ENCODE data around the gene DTD2.

The DTD2 gene

DNA sequence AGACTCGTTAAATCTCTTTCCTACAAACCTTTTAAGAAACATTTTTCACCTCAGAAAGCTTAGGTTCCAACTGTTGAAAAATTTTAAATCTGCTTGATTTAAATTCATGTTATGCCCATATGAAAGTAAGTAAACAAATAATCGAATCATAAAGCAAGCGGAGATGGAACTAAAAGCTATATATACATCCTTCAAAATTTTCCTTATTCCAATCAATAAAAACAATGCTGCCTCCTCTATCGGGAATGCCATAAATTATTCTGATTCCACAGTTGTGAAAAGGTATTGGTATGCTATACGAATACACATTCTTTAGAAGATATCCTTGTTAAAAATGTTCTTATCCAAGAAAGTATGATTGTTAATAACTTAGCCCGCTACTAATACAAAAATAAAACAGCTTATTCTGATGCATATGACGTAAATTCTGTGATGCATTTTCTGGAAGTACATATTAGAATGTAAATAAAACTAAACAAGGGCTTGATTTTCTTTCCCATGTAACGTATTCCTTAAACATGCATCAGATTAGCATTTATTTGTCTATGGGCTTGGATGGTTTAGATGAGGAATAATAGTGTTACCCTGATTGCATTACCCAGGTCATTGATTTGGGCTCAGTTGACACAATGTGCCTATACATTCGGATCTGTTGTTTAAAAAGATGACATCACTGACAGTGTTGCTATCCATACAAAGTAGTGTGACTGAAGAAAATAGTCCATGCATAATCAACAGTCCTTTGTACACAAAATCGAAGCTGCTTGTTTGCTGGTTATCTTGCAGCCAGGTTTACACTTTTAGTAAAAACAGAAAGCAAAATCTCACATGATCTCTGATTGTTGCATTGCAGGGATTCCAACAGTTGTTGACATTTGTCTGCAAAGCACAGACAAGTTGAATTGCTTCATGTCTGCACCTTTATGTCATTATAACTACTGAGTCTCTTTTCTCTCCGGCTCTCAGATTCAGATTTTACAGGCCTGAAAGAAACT lies 656 bp upstream of the DTD2 start:
- peak overlapping the region; percentile 87 for H3K4me3 ChIP-seq (ENCODE audit: low read length, poor library complexity, severe bottlenecking)
- no peaks in the 10 kb centered on the region for H3F3A ChIP-seq (ENCODE audit: low read depth)
- no peaks in the 10 kb centered on the region for H3K9me3 ChIP-seq (ENCODE audit: insufficient read depth, low read depth, low read length)
- H3K36me3 ChIP-seq (ENCODE audit: insufficient read depth, low read length): no peaks in the 10 kb centered on the region
- H3K27me3 ChIP-seq (ENCODE audit: insufficient read depth, low read length, poor library complexity, severe bottlenecking): no peaks in the 10 kb centered on the region
- peak overlapping the region; percentile 78 for H2AFZ ChIP-seq (ENCODE audit: low read length)
- H3K79me2 ChIP-seq (ENCODE audit: insufficient read depth, low read length): peaks cover 9% of the 10 kb centered on the region
- H3K9me2 ChIP-seq (replicated peaks; ENCODE audit: low read depth, low read length): no peaks in the 10 kb centered on the region
- H3K4me1 ChIP-seq (ENCODE audit: insufficient read depth, low read length, poor library complexity, severe bottlenecking): peaks cover 20% of the 10 kb centered on the region
- H3K4me2 ChIP-seq (ENCODE audit: low read depth, low read length, poor library complexity, severe bottlenecking): peak overlapping the region; percentile 70
- TF ChIP-seq CTCF (conservative IDR thresholded peaks at IDR 0.05; ENCODE audit: low read length) (peak; percentile 5; the same call in 1 of the 2 replicates), EZH2phosphoT487 (IDR thresholded peaks at IDR 0.05; ENCODE audit: borderline replicate concordance) (no peak)
- H4K20me1 ChIP-seq (ENCODE audit: insufficient read depth, low read length, poor library complexity, severe bottlenecking): no peaks in the 10 kb centered on the region
- peak overlapping the region; percentile 90 for H3K9ac ChIP-seq (ENCODE audit: low read depth, low read length, poor library complexity, severe bottlenecking)

- H3K9me2 ChIP-seq (replicated peaks; ENCODE audit: low read depth, low read length): no peaks in the 10 kb centered on the region
- H3K9ac ChIP-seq (ENCODE audit: low read depth, low read length, poor library complexity, severe bottlenecking): no peak overlapping the region
- no peaks in the 10 kb centered on the region for H3K79me2 ChIP-seq (ENCODE audit: insufficient read depth, low read length)
- no peaks in the 10 kb centered on the region for H3F3A ChIP-seq (ENCODE audit: low read depth)
- H3K27me3 ChIP-seq (ENCODE audit: insufficient read depth, low read length, poor library complexity, severe bottlenecking): no peaks in the 10 kb centered on the region
- no peaks in the 10 kb centered on the region for H4K20me1 ChIP-seq (ENCODE audit: insufficient read depth, low read length, poor library complexity, severe bottlenecking)
- TF ChIP-seq CTCF (conservative IDR thresholded peaks at IDR 0.05; ENCODE audit: low read length) (peak; percentile 80), EZH2phosphoT487 (IDR thresholded peaks at IDR 0.05; ENCODE audit: borderline replicate concordance) (no peak)
- H3K4me1 ChIP-seq (ENCODE audit: insufficient read depth, low read length, poor library complexity, severe bottlenecking): peaks cover 11% of the 10 kb centered on the region
- no peak overlapping the region for H3K4me2 ChIP-seq (ENCODE audit: low read depth, low read length, poor library complexity, severe bottlenecking)
- H3K9me3 ChIP-seq (ENCODE audit: insufficient read depth, low read depth, low read length): no peaks in the 10 kb centered on the region
- no peak overlapping the region for H3K4me3 ChIP-seq (ENCODE audit: low read length, poor library complexity, severe bottlenecking)
- no peaks in the 10 kb centered on the region for H3K36me3 ChIP-seq (ENCODE audit: insufficient read depth, low read length)
- H2AFZ ChIP-seq (ENCODE audit: low read length): no peak overlapping the region
Measured at GRCh38 chr14:31449971-31450610, 7.2 kb downstream of the DTD2 start.

GRCh38 chr14:31449136-31449535 lies 8.2 kb downstream of the DTD2 start:
- Histone ChIP-seq H3K9me2 (replicated peaks; ENCODE audit: low read depth, low read length) (no peaks in the 10 kb centered on the region), H3K9me3 (ENCODE audit: insufficient read depth, low read depth, low read length) (no peaks in the 10 kb centered on the region), H3K4me2 (ENCODE audit: low read depth, low read length, poor library complexity, severe bottlenecking) (no peak overlapping the region), H2AFZ (ENCODE audit: low read length) (no peak overlapping the region), H3K27me3 (ENCODE audit: insufficient read depth, low read length, poor library complexity, severe bottlenecking) (no peaks in the 10 kb centered on the region), H3K36me3 (ENCODE audit: insufficient read depth, low read length) (no peaks in the 10 kb centered on the region), H3K4me1 (ENCODE audit: insufficient read depth, low read length, poor library complexity, severe bottlenecking) (peaks cover 4% of the 10 kb centered on the region), H3K79me2 (ENCODE audit: insufficient read depth, low read length) (no peaks in the 10 kb centered on the region), H3F3A (ENCODE audit: low read depth) (no peaks in the 10 kb centered on the region), H3K9ac (ENCODE audit: low read depth, low read length, poor library complexity, severe bottlenecking) (no peak overlapping the region), H3K4me3 (ENCODE audit: low read length, poor library complexity, severe bottlenecking) (no peak overlapping the region), H4K20me1 (ENCODE audit: insufficient read depth, low read length, poor library complexity, severe bottlenecking) (no peaks in the 10 kb centered on the region)
- no peak for TF ChIP-seq EZH2phosphoT487 (IDR thresholded peaks at IDR 0.05; ENCODE audit: borderline replicate concordance)
- no peak for TF ChIP-seq CTCF (conservative IDR thresholded peaks at IDR 0.05; ENCODE audit: low read length)

All from Loucy (cell line).